ENCODE results near the gene UACA.
"Not testable (repeated sequence)": the region's sequence is repeated elsewhere in the genome, so short reads cannot be mapped to it uniquely, and the experiment has no call there.

Gene UACA

GRCh38 chr15:70742928-70743327 is 20.4 kb downstream of the UACA start:
- no peaks in the 10 kb centered on the region for H3K4me1 ChIP-seq (ENCODE audit: control insufficient read depth, low read depth, low read length)
- H3K27me3 ChIP-seq (ENCODE audit: control insufficient read depth, insufficient read depth, low read length) = no peaks in the 10 kb centered on the region
- H3K27ac ChIP-seq (ENCODE audit: low read length) = no peak overlapping the region
- H3K9ac ChIP-seq (ENCODE audit: low read length) = no peak overlapping the region
- H3K36me3 ChIP-seq (ENCODE audit: control insufficient read depth, low read depth, low read length) = no peaks in the 10 kb centered on the region
- H3K9me3 ChIP-seq (ENCODE audit: control insufficient read depth, low read depth, low read length) = no peaks in the 10 kb centered on the region
- no peak overlapping the region for H3K4me3 ChIP-seq (ENCODE audit: low read length)

- H3K9me3 ChIP-seq (ENCODE audit: control insufficient read depth, low read depth, low read length) = no peaks in the 10 kb centered on the region
- no peaks in the 10 kb centered on the region for H3K27me3 ChIP-seq (ENCODE audit: control insufficient read depth, insufficient read depth, low read length)
- no peak overlapping the region for H3K9ac ChIP-seq (ENCODE audit: low read length)
- H3K4me3 ChIP-seq (ENCODE audit: low read length) = no peak overlapping the region
- H3K27ac ChIP-seq (ENCODE audit: low read length) = no peak overlapping the region
- no peaks in the 10 kb centered on the region for H3K4me1 ChIP-seq (ENCODE audit: control insufficient read depth, low read depth, low read length)
- H3K36me3 ChIP-seq (ENCODE audit: control insufficient read depth, low read depth, low read length) = no peaks in the 10 kb centered on the region
Observed at GRCh38 chr15:70741677-70742293, 21.6 kb downstream of the UACA start.

- Histone ChIP-seq H3K36me3 (ENCODE audit: control insufficient read depth, low read depth, low read length) (no peaks in the 10 kb centered on the region), H3K27me3 (ENCODE audit: control insufficient read depth, insufficient read depth, low read length) (no peaks in the 10 kb centered on the region), H3K9ac (ENCODE audit: low read length) (no peak overlapping the region), H3K4me3 (ENCODE audit: low read length) (no peak overlapping the region), H3K4me1 (ENCODE audit: control insufficient read depth, low read depth, low read length) (no peaks in the 10 kb centered on the region), H3K9me3 (ENCODE audit: control insufficient read depth, low read depth, low read length) (no peaks in the 10 kb centered on the region), H3K27ac (ENCODE audit: low read length) (no peak overlapping the region)
Observed at GRCh38 chr15:70741107-70741531, 22.2 kb downstream of the UACA start.

- H3K27me3 ChIP-seq (ENCODE audit: control insufficient read depth, insufficient read depth, low read length); H3K27ac ChIP-seq (ENCODE audit: low read length); H3K4me1 ChIP-seq (ENCODE audit: control insufficient read depth, low read depth, low read length): not testable (repeated sequence)
Observed at GRCh38 chr15:70735040-70735439, 28.3 kb downstream of the UACA start.

GRCh38 chr15:70729164-70729563 is 34.2 kb downstream of the UACA start:
- no peaks in the 10 kb centered on the region for H3K27me3 ChIP-seq (ENCODE audit: control insufficient read depth, insufficient read depth, low read length)
- H3K27ac ChIP-seq (ENCODE audit: low read length) = no peak overlapping the region
- H3K4me3 ChIP-seq (ENCODE audit: low read length) = no peak overlapping the region
- no peak overlapping the region for H3K9ac ChIP-seq (ENCODE audit: low read length)
- H3K4me1 ChIP-seq (ENCODE audit: control insufficient read depth, low read depth, low read length) = no peaks in the 10 kb centered on the region
- H3K9me3 ChIP-seq (ENCODE audit: control insufficient read depth, low read depth, low read length) = no peaks in the 10 kb centered on the region
- no peaks in the 10 kb centered on the region for H3K36me3 ChIP-seq (ENCODE audit: control insufficient read depth, low read depth, low read length)

More at GRCh38 chr15:70735040-70735439, 28.3 kb downstream of the UACA start:
- H3K4me3 ChIP-seq (ENCODE audit: low read length); H3K9ac ChIP-seq (ENCODE audit: low read length); H3K36me3 ChIP-seq (ENCODE audit: control insufficient read depth, low read depth, low read length); H3K9me3 ChIP-seq (ENCODE audit: control insufficient read depth, low read depth, low read length): not testable (repeated sequence)

GRCh38 chr15:70726753-70727152 is 36.6 kb downstream of the UACA start:
- Histone ChIP-seq H3K36me3 (ENCODE audit: control insufficient read depth, low read depth, low read length) (no peaks in the 10 kb centered on the region), H3K4me1 (ENCODE audit: control insufficient read depth, low read depth, low read length) (no peaks in the 10 kb centered on the region), H3K9me3 (ENCODE audit: control insufficient read depth, low read depth, low read length) (no peaks in the 10 kb centered on the region), H3K9ac (ENCODE audit: low read length) (no peak overlapping the region), H3K4me3 (ENCODE audit: low read length) (no peak overlapping the region), H3K27ac (ENCODE audit: low read length) (no peak overlapping the region), H3K27me3 (ENCODE audit: control insufficient read depth, insufficient read depth, low read length) (no peaks in the 10 kb centered on the region)

- Histone ChIP-seq H3K27ac (ENCODE audit: low read length) (no peak overlapping the region), H3K4me3 (ENCODE audit: low read length) (no peak overlapping the region), H3K9ac (ENCODE audit: low read length) (no peak overlapping the region), H3K27me3 (ENCODE audit: control insufficient read depth, insufficient read depth, low read length) (no peaks in the 10 kb centered on the region), H3K9me3 (ENCODE audit: control insufficient read depth, low read depth, low read length) (no peaks in the 10 kb centered on the region), H3K36me3 (ENCODE audit: control insufficient read depth, low read depth, low read length) (no peaks in the 10 kb centered on the region), H3K4me1 (ENCODE audit: control insufficient read depth, low read depth, low read length) (no peaks in the 10 kb centered on the region)
Observed at GRCh38 chr15:70723927-70724326, 39.4 kb downstream of the UACA start.

GRCh38 chr15:70723122-70723422 is 40.3 kb downstream of the UACA start:
- H3K4me3 ChIP-seq (ENCODE audit: low read length) = no peak overlapping the region
- H3K9ac ChIP-seq (ENCODE audit: low read length) = no peak overlapping the region
- no peaks in the 10 kb centered on the region for H3K4me1 ChIP-seq (ENCODE audit: control insufficient read depth, low read depth, low read length)
- H3K27ac ChIP-seq (ENCODE audit: low read length) = no peak overlapping the region
- H3K27me3 ChIP-seq (ENCODE audit: control insufficient read depth, insufficient read depth, low read length) = no peaks in the 10 kb centered on the region
- H3K9me3 ChIP-seq (ENCODE audit: control insufficient read depth, low read depth, low read length) = no peaks in the 10 kb centered on the region
- no peaks in the 10 kb centered on the region for H3K36me3 ChIP-seq (ENCODE audit: control insufficient read depth, low read depth, low read length)

GRCh38 chr15:70722266-70723121 is 40.9 kb downstream of the UACA start:
- Histone ChIP-seq H3K9ac (ENCODE audit: low read length) (no peak overlapping the region), H3K4me1 (ENCODE audit: control insufficient read depth, low read depth, low read length) (no peaks in the 10 kb centered on the region), H3K9me3 (ENCODE audit: control insufficient read depth, low read depth, low read length) (no peaks in the 10 kb centered on the region), H3K27ac (ENCODE audit: low read length) (no peak overlapping the region), H3K4me3 (ENCODE audit: low read length) (no peak overlapping the region), H3K27me3 (ENCODE audit: control insufficient read depth, insufficient read depth, low read length) (no peaks in the 10 kb centered on the region), H3K36me3 (ENCODE audit: control insufficient read depth, low read depth, low read length) (no peaks in the 10 kb centered on the region)

GRCh38 chr15:70720228-70721016 is 42.9 kb downstream of the UACA start:
- H3K27me3 ChIP-seq (ENCODE audit: control insufficient read depth, insufficient read depth, low read length) = no peaks in the 10 kb centered on the region
- no peaks in the 10 kb centered on the region for H3K4me1 ChIP-seq (ENCODE audit: control insufficient read depth, low read depth, low read length)
- H3K27ac ChIP-seq (ENCODE audit: low read length) = no peak overlapping the region
- H3K9me3 ChIP-seq (ENCODE audit: control insufficient read depth, low read depth, low read length) = no peaks in the 10 kb centered on the region
- no peak overlapping the region for H3K4me3 ChIP-seq (ENCODE audit: low read length)
- H3K9ac ChIP-seq (ENCODE audit: low read length) = no peak overlapping the region
- H3K36me3 ChIP-seq (ENCODE audit: control insufficient read depth, low read depth, low read length) = no peaks in the 10 kb centered on the region

GRCh38 chr15:70717237-70717793 is 46.0 kb downstream of the UACA start:
- no peak overlapping the region for H3K4me3 ChIP-seq (ENCODE audit: low read length)
- H3K4me1 ChIP-seq (ENCODE audit: control insufficient read depth, low read depth, low read length) = no peaks in the 10 kb centered on the region
- no peak overlapping the region for H3K27ac ChIP-seq (ENCODE audit: low read length)

More at GRCh38 chr15:70717237-70717793, 46.0 kb downstream of the UACA start:
- Histone ChIP-seq H3K9me3 (ENCODE audit: control insufficient read depth, low read depth, low read length) (no peaks in the 10 kb centered on the region), H3K27me3 (ENCODE audit: control insufficient read depth, insufficient read depth, low read length) (no peaks in the 10 kb centered on the region), H3K9ac (ENCODE audit: low read length) (no peak overlapping the region), H3K36me3 (ENCODE audit: control insufficient read depth, low read depth, low read length) (no peaks in the 10 kb centered on the region)

All from iPS-18a (cell line).